Peyer's patch (tissue), 4 donors: ENCODE data around the gene VAV2.

Experiments
- CTCF ChIP-seq, 6 experiments: fragments of 450-650 bp in 4 of 6; fragments of 200-600 bp in 2 of 6; sonication (generic) in 1 of 6; IDR thresholded peaks; one replicate each; pipeline ENCODE4 v1.5.1; 2017 to 2019; ENCODE audit warnings: antibody characterized with exemption in 6 of 6, mild to moderate bottlenecking in 3 of 6, moderate library complexity in 1 of 6
- POLR2A ChIP-seq, 2 donors: fragments of 450-650 bp; IDR thresholded peaks; one replicate each; pipeline ENCODE4 v1.5.1; 2017; ENCODE audit warnings: antibody characterized with exemption in 2 of 2, mild to moderate bottlenecking in 2 of 2, moderate library complexity in 2 of 2

GRCh38 chr9:134026981-134027380 lies 34.9 kb upstream of the VAV2 start:
- TF ChIP-seq CTCF (IDR thresholded peaks at IDR 0.05) (no peak), POLR2A (IDR thresholded peaks at IDR 0.05) (no peak)
